ENCODE measurements around the gene ATP6V1B1. TPM values are rescaled to one million over a fixed set of nuclear protein-coding genes. Genes with fewer than 3 reads are reported as not detected.

ATP6V1B1 gene
- polyA plus RNA-seq, 3 donors, result not detected

DNA sequence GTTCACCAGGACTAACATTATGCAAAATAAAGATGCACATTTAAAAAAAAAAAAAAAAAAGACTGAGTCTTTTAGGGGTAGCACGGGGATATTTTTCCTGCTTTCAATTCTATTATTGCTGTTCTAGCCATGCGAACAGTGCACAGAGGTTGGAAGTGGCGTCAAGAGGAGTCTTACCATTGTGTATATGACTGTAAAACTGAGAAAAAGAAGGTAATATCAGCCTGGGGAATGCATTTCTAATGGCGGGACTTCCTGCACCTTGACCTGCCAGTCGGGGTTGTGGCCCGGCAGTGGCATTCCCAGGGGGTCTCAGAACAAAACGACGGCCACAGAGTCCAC lies 48.5 kb upstream of the ATP6V1B1 start:
- whole genome bisulfite sequencing (ENCODE audit: insufficient coverage), result 5% methylated on average over 7 of the region's 8 CpGs
- peaks cover 94 to 100% of the 10 kb centered on the region in 2 donors for H3K27me3 ChIP-seq (ENCODE audit: control insufficient read depth in 2 of 2, insufficient read depth in 2 of 2, low read length in 2 of 2)

DNA sequence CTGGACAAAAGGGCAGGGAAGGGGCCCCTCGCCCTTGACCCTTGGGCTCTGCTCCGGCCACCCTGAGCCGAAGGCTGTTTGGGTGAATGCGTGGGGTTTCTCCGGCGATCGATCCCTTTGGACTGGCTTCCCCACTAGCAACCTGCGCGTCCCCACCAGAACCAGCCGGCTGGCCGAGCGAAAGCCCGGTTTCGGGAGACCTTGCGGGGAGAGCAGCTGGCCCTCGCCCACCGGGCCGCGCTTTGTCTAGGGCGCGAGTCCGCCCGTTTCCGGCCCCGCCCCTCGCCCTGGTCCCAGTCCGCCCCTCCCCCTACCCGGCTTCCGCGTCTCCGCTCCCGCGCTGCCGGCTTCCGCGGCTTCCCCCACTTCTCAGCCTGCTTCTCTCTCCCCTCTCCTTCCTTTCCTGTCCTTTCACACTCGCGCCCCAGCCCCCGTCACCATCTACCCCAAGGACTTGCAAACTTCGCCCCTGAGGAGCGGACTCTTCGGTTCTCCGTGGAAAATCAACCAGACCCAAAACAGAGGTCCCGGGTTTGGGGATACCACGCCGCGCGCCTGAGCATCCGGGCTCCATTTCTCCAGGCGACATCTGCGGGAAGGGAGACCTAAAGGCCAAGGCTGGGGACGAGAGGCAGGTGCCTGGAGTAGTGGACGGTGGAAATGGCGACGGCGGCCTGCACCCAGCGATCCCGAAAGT lies 48.0 kb upstream of the ATP6V1B1 start:
- Histone ChIP-seq H4K20me1 (ENCODE audit: insufficient read depth, low read length) (no peaks in the 10 kb centered on the region), H3K36me3 (replicated peaks in 1 of 2; ENCODE audit: control insufficient read depth in 1 of 2, insufficient read depth in 2 of 2, low read length in 2 of 2) (no peaks in the 10 kb centered on the region), H2AFZ (ENCODE audit: insufficient read depth, low read depth, low read length, poor library complexity, severe bottlenecking) (peak overlapping the region; percentile 22), H3K9ac (ENCODE audit: insufficient read depth, low read length, poor library complexity, severe bottlenecking) (no peak overlapping the region), H3K27me3 (ENCODE audit: control insufficient read depth in 2 of 2, insufficient read depth in 2 of 2, low read length in 2 of 2) (peaks cover 94 to 100% of the 10 kb centered on the region in 2 donors), H3K79me2 (ENCODE audit: insufficient read depth, low read length) (no peaks in the 10 kb centered on the region), H3K9me3 (replicated peaks in 1 of 2; ENCODE audit: control insufficient read depth in 1 of 2, insufficient read depth in 1 of 2, low read length in 2 of 2) (peaks cover 0 to 37% of the 10 kb centered on the region in 2 donors), H3K27ac (ENCODE audit: low read depth in 1 of 2, low read length in 2 of 2) (no peak overlapping the region), H3K4me3 (replicated peaks in 1 of 3; ENCODE audit: low read depth in 2 of 3, low read length in 3 of 3) (peak overlapping the region in 2 of 3 experiments; percentile 18 to 58), H3K4me2 (replicated peaks; ENCODE audit: extremely low read depth, low read length, poor library complexity, severe bottlenecking) (peak overlapping the region; percentile 64), H3K4me1 (ENCODE audit: control insufficient read depth in 1 of 2, insufficient read depth in 2 of 2, low read length in 2 of 2) (peaks cover 22 to 29% of the 10 kb centered on the region in 2 donors)
- peaks cover 6 to 13% of the 10 kb centered on the region in 2 donors for H3K36me3 Mint-ChIP-seq
- peak overlapping the region; percentile 65 to 92 for H3K4me3 Mint-ChIP-seq
- H3K4me1 Mint-ChIP-seq, result peaks cover 28% of the 10 kb centered on the region
- peaks cover 89 to 92% (median 90%) of the 10 kb centered on the region in 3 donors for H3K27me3 Mint-ChIP-seq (ENCODE audit: low read depth in 3 of 3)
- TF ChIP-seq, protein P1, sequence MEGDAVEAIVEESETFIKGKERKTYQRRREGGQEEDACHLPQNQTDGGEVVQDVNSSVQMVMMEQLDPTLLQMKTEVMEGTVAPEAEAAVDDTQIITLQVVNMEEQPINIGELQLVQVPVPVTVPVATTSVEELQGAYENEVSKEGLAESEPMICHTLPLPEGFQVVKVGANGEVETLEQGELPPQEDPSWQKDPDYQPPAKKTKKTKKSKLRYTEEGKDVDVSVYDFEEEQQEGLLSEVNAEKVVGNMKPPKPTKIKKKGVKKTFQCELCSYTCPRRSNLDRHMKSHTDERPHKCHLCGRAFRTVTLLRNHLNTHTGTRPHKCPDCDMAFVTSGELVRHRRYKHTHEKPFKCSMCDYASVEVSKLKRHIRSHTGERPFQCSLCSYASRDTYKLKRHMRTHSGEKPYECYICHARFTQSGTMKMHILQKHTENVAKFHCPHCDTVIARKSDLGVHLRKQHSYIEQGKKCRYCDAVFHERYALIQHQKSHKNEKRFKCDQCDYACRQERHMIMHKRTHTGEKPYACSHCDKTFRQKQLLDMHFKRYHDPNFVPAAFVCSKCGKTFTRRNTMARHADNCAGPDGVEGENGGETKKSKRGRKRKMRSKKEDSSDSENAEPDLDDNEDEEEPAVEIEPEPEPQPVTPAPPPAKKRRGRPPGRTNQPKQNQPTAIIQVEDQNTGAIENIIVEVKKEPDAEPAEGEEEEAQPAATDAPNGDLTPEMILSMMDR (IDR thresholded peaks at IDR 0.05), result no peak
- DNase-seq, result peak in 1 of 3 donors; percentile 24
- H3K27ac Mint-ChIP-seq, result peak overlapping the region in 2 of 7 donors; percentile 68 to 83
- H3K9me3 Mint-ChIP-seq, result peaks cover 0 to 30% (median 10%) of the 10 kb centered on the region in 7 donors
- WGBS (ENCODE audit: insufficient coverage), result 3% methylated on average over 54 of the region's 58 CpGs
- intact Hi-C loops (cut with micrococcal nuclease), result no loop called here

More for the DNA sequence above, 48.5 kb upstream of the ATP6V1B1 start:
- intact Hi-C loops (cut with micrococcal nuclease), result no loop called here
- no peaks in the 10 kb centered on the region for H3K36me3 ChIP-seq (replicated peaks in 1 of 2; ENCODE audit: control insufficient read depth in 1 of 2, insufficient read depth in 2 of 2, low read length in 2 of 2)
- no peak overlapping the region for H3K9ac ChIP-seq (ENCODE audit: insufficient read depth, low read length, poor library complexity, severe bottlenecking)
- TF ChIP-seq, protein P1 (IDR thresholded peaks at IDR 0.05), result no peak
- H3K27ac ChIP-seq (ENCODE audit: low read depth in 1 of 2, low read length in 2 of 2), result no peak overlapping the region
- peak overlapping the region; percentile 64 for H3K4me2 ChIP-seq (replicated peaks; ENCODE audit: extremely low read depth, low read length, poor library complexity, severe bottlenecking)
- no peaks in the 10 kb centered on the region for H4K20me1 ChIP-seq (ENCODE audit: insufficient read depth, low read length)
- peaks cover 6 to 13% of the 10 kb centered on the region in 2 donors for H3K36me3 Mint-ChIP-seq
- peaks cover 0 to 32% of the 10 kb centered on the region in 2 donors for H3K9me3 ChIP-seq (replicated peaks in 1 of 2; ENCODE audit: control insufficient read depth in 1 of 2, insufficient read depth in 1 of 2, low read length in 2 of 2)
- no peak overlapping the region for H3K27ac Mint-ChIP-seq
- no peak for DNase-seq
- H3K4me1 Mint-ChIP-seq, result peaks cover 28% of the 10 kb centered on the region
- H3K4me3 Mint-ChIP-seq, result peak overlapping the region; percentile 47 to 92
- H3K27me3 Mint-ChIP-seq (ENCODE audit: low read depth in 3 of 3), result peaks cover 90 to 91% (median 90%) of the 10 kb centered on the region in 3 donors
- H3K9me3 Mint-ChIP-seq, result peaks cover 0 to 35% (median 12%) of the 10 kb centered on the region in 7 donors
- H3K4me1 ChIP-seq (ENCODE audit: control insufficient read depth in 1 of 2, insufficient read depth in 2 of 2, low read length in 2 of 2), result peaks cover 22 to 29% of the 10 kb centered on the region in 2 donors
- peak overlapping the region; percentile 22 for H2AFZ ChIP-seq (ENCODE audit: insufficient read depth, low read depth, low read length, poor library complexity, severe bottlenecking)
- H3K4me3 ChIP-seq (replicated peaks in 1 of 3; ENCODE audit: low read depth in 2 of 3, low read length in 3 of 3), result peak overlapping the region in 2 of 3 experiments; percentile 18 to 58
- H3K79me2 ChIP-seq (ENCODE audit: insufficient read depth, low read length), result no peaks in the 10 kb centered on the region
